ENCODE measurements around the gene THOP1. TPM values are rescaled to one million over a fixed set of nuclear protein-coding genes. Genes with fewer than 3 reads are reported as not detected.
A peak's percentile ranks its signal among the peaks of the same experiment; 100 is the strongest.

The THOP1 gene
- total RNA-seq, 1 donor from 2014 or later: 173 TPM

DNA sequence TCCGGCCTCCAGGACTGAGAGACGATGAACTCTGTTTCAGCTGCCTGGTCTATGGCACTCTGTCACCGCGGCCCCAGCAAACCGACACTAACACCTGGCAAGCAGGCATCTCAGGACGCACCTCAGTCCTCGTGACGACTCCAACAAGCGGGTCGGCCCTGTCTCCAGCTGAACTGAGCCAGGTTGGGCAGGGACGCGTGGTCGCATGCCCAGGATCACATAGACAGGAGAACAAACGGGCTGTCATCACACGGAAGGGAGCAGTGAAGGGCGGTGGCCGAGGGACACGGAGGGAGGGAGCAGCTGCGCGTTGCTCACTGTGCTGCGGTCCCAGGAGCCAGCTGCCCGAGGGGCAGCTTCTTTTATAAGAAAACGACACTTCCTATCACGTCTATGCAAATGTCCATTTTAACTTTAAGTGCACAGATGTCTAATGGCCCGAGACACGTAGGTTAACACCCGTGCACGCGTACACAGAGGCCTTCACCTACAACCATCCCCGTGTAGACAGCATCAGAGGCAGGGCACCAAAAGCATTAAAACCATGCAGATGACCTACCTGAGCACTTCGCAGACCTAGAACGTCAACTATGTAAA is 11.1 kb upstream of the THOP1 start:
- peak overlapping the region; percentile 36 for H3K27ac Mint-ChIP-seq (ENCODE audit: unreplicated experiment)
- no peak for DNase-seq (ENCODE audit: low read depth, low spot score)

DNA sequence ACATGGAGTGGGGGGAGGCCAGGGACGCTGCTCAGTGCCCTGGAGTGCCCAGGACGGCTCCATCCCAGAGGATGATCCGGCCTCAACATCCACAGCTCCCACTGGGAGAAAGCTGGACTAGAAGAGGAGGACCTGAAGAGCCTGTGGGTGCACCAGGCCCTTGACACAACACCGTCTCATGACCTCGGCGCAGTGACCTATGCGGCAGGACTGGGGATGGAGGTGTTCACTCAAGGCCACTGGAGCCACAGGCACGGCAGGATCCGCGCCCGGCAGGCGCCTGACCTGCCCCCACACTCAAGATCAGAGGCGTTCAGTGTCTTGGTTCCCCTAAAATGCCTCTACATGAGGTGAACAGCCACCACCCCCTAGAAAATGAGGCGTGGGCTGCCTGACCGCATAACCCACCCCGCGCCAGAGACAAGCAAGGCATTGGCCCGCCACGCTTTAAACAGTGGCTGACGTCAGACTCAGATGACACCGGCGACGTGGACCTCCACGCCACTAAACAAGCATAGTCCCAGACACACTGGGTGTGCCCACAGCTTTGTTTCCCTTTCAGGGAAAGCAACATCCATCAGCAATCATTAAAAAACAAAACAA is 10.2 kb upstream of the THOP1 start:
- Mint-ChIP-seq H3K9me3 (no peaks in the 10 kb centered on the region), H3K27me3 (ENCODE audit: low read depth) (no peaks in the 10 kb centered on the region), H3K4me1 (peaks cover 15% of the 10 kb centered on the region), H3K36me3 (ENCODE audit: low read depth) (peaks cover 12% of the 10 kb centered on the region), H3K4me3 (peak overlapping the region; percentile 50), H3K27ac (ENCODE audit: unreplicated experiment) (peak overlapping the region; percentile 87)
- no peak for DNase-seq (ENCODE audit: low read depth, low spot score)
- TF ChIP-seq, protein P1, sequence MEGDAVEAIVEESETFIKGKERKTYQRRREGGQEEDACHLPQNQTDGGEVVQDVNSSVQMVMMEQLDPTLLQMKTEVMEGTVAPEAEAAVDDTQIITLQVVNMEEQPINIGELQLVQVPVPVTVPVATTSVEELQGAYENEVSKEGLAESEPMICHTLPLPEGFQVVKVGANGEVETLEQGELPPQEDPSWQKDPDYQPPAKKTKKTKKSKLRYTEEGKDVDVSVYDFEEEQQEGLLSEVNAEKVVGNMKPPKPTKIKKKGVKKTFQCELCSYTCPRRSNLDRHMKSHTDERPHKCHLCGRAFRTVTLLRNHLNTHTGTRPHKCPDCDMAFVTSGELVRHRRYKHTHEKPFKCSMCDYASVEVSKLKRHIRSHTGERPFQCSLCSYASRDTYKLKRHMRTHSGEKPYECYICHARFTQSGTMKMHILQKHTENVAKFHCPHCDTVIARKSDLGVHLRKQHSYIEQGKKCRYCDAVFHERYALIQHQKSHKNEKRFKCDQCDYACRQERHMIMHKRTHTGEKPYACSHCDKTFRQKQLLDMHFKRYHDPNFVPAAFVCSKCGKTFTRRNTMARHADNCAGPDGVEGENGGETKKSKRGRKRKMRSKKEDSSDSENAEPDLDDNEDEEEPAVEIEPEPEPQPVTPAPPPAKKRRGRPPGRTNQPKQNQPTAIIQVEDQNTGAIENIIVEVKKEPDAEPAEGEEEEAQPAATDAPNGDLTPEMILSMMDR (conservative IDR thresholded peaks at IDR 0.05): no peak

More for the DNA sequence above, 11.1 kb upstream of the THOP1 start:
- Mint-ChIP-seq H3K9me3 (no peaks in the 10 kb centered on the region), H3K36me3 (ENCODE audit: low read depth) (peaks cover 12% of the 10 kb centered on the region), H3K4me1 (peaks cover 14% of the 10 kb centered on the region), H3K4me3 (no peak overlapping the region), H3K27me3 (ENCODE audit: low read depth) (no peaks in the 10 kb centered on the region)
- TF ChIP-seq, protein P1 (conservative IDR thresholded peaks at IDR 0.05): no peak

- no peak for DNase-seq (ENCODE audit: low read depth, low spot score)
- peaks cover 20% of the 10 kb centered on the region for H3K4me1 Mint-ChIP-seq
- peaks cover 12% of the 10 kb centered on the region for H3K36me3 Mint-ChIP-seq (ENCODE audit: low read depth)
- TF ChIP-seq, protein P1 (conservative IDR thresholded peaks at IDR 0.05): no peak
- peak overlapping the region; percentile 50 for H3K4me3 Mint-ChIP-seq
- peak overlapping the region; percentile 87 for H3K27ac Mint-ChIP-seq (ENCODE audit: unreplicated experiment)
- H3K27me3 Mint-ChIP-seq (ENCODE audit: low read depth): no peaks in the 10 kb centered on the region
- H3K9me3 Mint-ChIP-seq: no peaks in the 10 kb centered on the region
These were observed 9.5 kb upstream of the THOP1 start for GRCh38 chr19:2775556-2776430.

- H3K27ac Mint-ChIP-seq (ENCODE audit: unreplicated experiment): no peak overlapping the region
These were observed 7.2 kb upstream of the THOP1 start for GRCh38 chr19:2777952-2778683.

More at GRCh38 chr19:2777952-2778683, 7.2 kb upstream of the THOP1 start:
- TF ChIP-seq, protein P1 (conservative IDR thresholded peaks at IDR 0.05): no peak
- Mint-ChIP-seq H3K27me3 (ENCODE audit: low read depth) (no peaks in the 10 kb centered on the region), H3K9me3 (no peaks in the 10 kb centered on the region), H3K4me3 (peak overlapping the region; percentile 69), H3K36me3 (ENCODE audit: low read depth) (peaks cover 12% of the 10 kb centered on the region), H3K4me1 (peaks cover 36% of the 10 kb centered on the region)
- DNase-seq (ENCODE audit: low read depth, low spot score): no peak
